DND-41 (cell line): ENCODE measurements around the gene RASSF8.
"Not testable (repeated sequence)": the region's sequence is repeated elsewhere in the genome, so short reads cannot be mapped to it uniquely, and the experiment has no call there.

Source experiments
- ATAC-seq: fragments of 200-7000 bp; cut with Tn5 transposase; 3 replicates; pipeline ENCODE4 v1.9.1; 2021; ENCODE audit warnings: low read depth; ENCODE audit not compliant: insufficient read depth
- DNase-seq: peaks from one replicate; pipeline ENCODE4 v3.0.0-alpha.2; 2020
- H2AFZ ChIP-seq: 2 replicates; pipeline ENCODE4 v1.6.0; 2012; ENCODE audit warnings: low read depth, low read length
- H3K27ac ChIP-seq: 2 replicates; pipeline ENCODE4 v1.5.1; 2012; ENCODE audit warnings: low read length, inconsistent platforms
- H3K27me3 ChIP-seq: fragments of 200-600 bp; sonication (generic); 2 replicates; pipeline ENCODE4 v1.6.0; 2012; ENCODE audit warnings: low read length, mild to moderate bottlenecking, inconsistent platforms; ENCODE audit not compliant: insufficient read depth, poor library complexity
- H3K36me3 ChIP-seq: 2 replicates; pipeline ENCODE4 v1.5.1; 2012; ENCODE audit warnings: low read length, inconsistent platforms; ENCODE audit not compliant: insufficient read depth
- H3K4me1 ChIP-seq: 2 replicates; pipeline ENCODE4 v1.5.1; 2012; ENCODE audit warnings: mild to moderate bottlenecking, low read length; ENCODE audit not compliant: insufficient read depth
- H3K4me2 ChIP-seq: 2 replicates; pipeline ENCODE4 v1.6.0; 2012; ENCODE audit warnings: mild to moderate bottlenecking, moderate library complexity, low read length, inconsistent platforms; ENCODE audit not compliant: insufficient read depth
- H3K4me3 ChIP-seq, 2 experiments: fragments of 200-600 bp in 1 of 2; shearing (Covaris generic) in 1 of 2; 2 replicates each; pipeline ENCODE4 v1.5.1; 2012 to 2016; ENCODE audit warnings: inconsistent platforms in 2 of 2, low read length in 2 of 2, mild to moderate bottlenecking in 2 of 2, low read depth in 1 of 2, moderate library complexity in 1 of 2
- H3K79me2 ChIP-seq: 2 replicates; pipeline ENCODE4 v1.6.0; 2012; ENCODE audit warnings: low read length, inconsistent platforms; ENCODE audit not compliant: insufficient read depth
- H3K9ac ChIP-seq: 2 replicates; pipeline ENCODE4 v1.6.0; 2012; ENCODE audit warnings: low read depth, mild to moderate bottlenecking, inconsistent platforms, low read length, moderate library complexity
- H3K9me3 ChIP-seq: 2 replicates; pipeline ENCODE4 v1.5.1; 2012; ENCODE audit warnings: low read length, moderate library complexity, mild to moderate bottlenecking, inconsistent platforms; ENCODE audit not compliant: insufficient read depth, severe bottlenecking
- H4K20me1 ChIP-seq: 2 replicates; pipeline ENCODE4 v1.6.0; 2012; ENCODE audit warnings: low read length; ENCODE audit not compliant: insufficient read depth
- CTCF ChIP-seq: IDR thresholded peaks from 2 replicates; pipeline ENCODE4 v1.5.1; 2012; ENCODE audit warnings: borderline replicate concordance, low read length, moderate library complexity, mild to moderate bottlenecking; ENCODE audit not compliant: poor library complexity, severe bottlenecking; ENCODE audit errors: extremely low read depth
- EZH2 ChIP-seq: IDR thresholded peaks from 3 replicates; pipeline ENCODE4 v1.6.1; 2012; ENCODE audit warnings: borderline replicate concordance, low read depth, mild to moderate bottlenecking, moderate library complexity, low read length, inconsistent platforms; ENCODE audit not compliant: severe bottlenecking

RASSF8 gene

DNA sequence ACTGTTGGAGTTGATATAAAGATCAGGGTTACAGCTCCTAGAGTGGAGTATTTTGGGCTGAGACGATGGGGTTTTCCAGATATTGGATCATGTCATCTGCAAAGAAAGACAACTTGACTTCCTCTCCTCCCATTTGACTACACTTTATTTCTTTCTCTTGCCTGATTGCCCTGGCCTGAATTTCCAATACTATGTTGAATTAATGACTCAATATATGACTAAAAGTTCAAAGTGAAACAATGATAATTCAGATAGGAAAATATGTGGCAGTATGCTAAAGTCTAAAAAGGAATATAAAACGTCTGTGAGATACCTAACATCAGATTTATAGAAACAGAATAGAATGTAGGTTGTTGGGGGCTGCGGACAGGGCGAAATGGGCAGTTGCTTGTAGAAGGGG, 94.2 kb downstream of the RASSF8 start:
- Histone ChIP-seq H3K36me3 (no peaks in the 10 kb centered on the region), H3K4me1 (no peaks in the 10 kb centered on the region), H3K9me3 (no peaks in the 10 kb centered on the region), H3K9ac (no peak overlapping the region), H4K20me1 (no peaks in the 10 kb centered on the region), H3K79me2 (no peaks in the 10 kb centered on the region), H2AFZ (no peak overlapping the region), H3K27ac (no peak overlapping the region), H3K27me3 (peaks cover 8% of the 10 kb centered on the region), H3K4me3 (no peak overlapping the region), H3K4me2 (no peak overlapping the region)
- DNase-seq (no peak), ATAC-seq (no peak)
- TF ChIP-seq EZH2: no peak
- no peak for TF ChIP-seq CTCF

DNA sequence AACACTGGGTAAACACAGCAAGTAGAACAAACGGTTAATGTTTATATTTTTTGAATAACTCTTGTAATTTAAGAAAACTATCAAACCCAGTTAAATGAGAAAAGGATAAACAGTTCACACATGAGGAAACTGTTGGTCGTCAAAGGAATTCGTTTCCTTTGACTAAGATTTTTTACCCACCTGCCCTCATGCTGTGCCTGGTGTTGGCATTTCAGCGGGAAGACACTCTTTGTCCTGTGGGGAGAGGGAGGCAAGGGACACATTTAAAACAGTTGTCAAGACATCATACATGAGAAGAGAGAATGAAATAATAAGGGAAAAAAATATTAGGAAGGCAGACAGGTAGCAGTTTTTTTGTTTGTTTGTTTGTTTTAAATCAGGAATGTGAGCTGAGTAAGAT, 95.9 kb downstream of the RASSF8 start:
- ATAC-seq (no peak), DNase-seq (no peak)
- Histone ChIP-seq H3K27me3 (peaks cover 8% of the 10 kb centered on the region), H2AFZ (no peak overlapping the region), H3K4me1 (no peaks in the 10 kb centered on the region), H3K4me2 (no peak overlapping the region), H4K20me1 (no peaks in the 10 kb centered on the region), H3K4me3 (no peak overlapping the region), H3K9me3 (no peaks in the 10 kb centered on the region), H3K79me2 (no peaks in the 10 kb centered on the region), H3K27ac (no peak overlapping the region), H3K36me3 (no peaks in the 10 kb centered on the region), H3K9ac (no peak overlapping the region)
- no peak for TF ChIP-seq EZH2
- no peak for TF ChIP-seq CTCF

DNA sequence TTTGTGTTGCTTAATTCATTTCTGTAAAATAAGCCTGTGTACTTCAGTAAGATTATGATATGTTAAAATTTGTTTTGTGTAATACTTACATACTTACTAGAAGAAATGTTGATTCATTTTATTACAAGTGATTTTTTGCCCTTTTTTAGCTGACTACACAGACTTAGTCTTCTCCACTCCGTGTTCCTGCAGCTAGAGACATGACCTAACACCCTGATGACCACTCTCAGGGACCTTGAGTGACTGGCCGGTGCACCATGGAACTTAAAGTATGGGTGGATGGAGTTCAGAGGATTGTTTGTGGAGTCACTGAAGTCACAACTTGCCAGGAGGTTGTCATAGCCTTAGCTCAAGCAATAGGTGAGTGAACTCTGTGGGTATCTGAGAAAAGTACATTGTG, 96.6 kb downstream of the RASSF8 start:
- no peak for DNase-seq
- Histone ChIP-seq H3K4me2 (no peak overlapping the region), H3K79me2 (no peaks in the 10 kb centered on the region), H3K9ac (no peak overlapping the region), H3K27me3 (peaks cover 8% of the 10 kb centered on the region), H2AFZ (no peak overlapping the region), H4K20me1 (no peaks in the 10 kb centered on the region), H3K27ac (no peak overlapping the region), H3K9me3 (no peaks in the 10 kb centered on the region), H3K36me3 (no peaks in the 10 kb centered on the region), H3K4me1 (no peaks in the 10 kb centered on the region), H3K4me3 (no peak overlapping the region)
- no peak for ATAC-seq
- TF ChIP-seq CTCF (no peak), EZH2 (no peak)

- peaks cover 8% of the 10 kb centered on the region for H3K27me3 ChIP-seq
- no peaks in the 10 kb centered on the region for H3K36me3 ChIP-seq
- no peak overlapping the region for H3K9ac ChIP-seq
- H4K20me1 ChIP-seq: no peaks in the 10 kb centered on the region
- no peak for DNase-seq
- TF ChIP-seq CTCF: no peak
- no peak overlapping the region for H3K27ac ChIP-seq
- no peaks in the 10 kb centered on the region for H3K9me3 ChIP-seq
- ATAC-seq: no peak
- H3K79me2 ChIP-seq: no peaks in the 10 kb centered on the region
- no peaks in the 10 kb centered on the region for H3K4me1 ChIP-seq
- H3K4me3 ChIP-seq: no peak overlapping the region
- H2AFZ ChIP-seq: no peak overlapping the region
- H3K4me2 ChIP-seq: no peak overlapping the region
Observed at GRCh38 chr12:26056335-26056734, 97.9 kb downstream of the RASSF8 start.

DNA sequence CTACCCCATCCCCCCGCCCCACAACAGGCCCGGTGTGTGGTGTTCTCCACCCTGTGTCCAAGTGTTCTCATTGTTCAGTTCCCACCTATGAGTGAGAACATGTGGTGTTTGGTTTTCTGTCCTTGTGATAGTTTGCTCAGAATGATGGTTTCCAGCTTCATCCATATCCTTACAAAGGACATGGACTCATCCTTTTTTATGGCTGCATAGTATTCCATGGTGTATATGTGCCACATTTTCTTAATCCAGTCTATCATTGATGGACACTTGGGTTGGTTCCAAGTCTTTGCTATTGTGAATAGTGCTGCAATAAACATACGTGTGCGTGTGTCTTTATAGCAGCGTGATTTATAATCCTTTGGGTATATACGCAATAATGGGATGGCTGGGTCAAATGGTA, 98.8 kb downstream of the RASSF8 start:
- H2AFZ ChIP-seq, H3K4me3 ChIP-seq, H3K27ac ChIP-seq, H3K79me2 ChIP-seq, H3K9me3 ChIP-seq, H3K4me1 ChIP-seq, H3K4me2 ChIP-seq, H3K9ac ChIP-seq, DNase-seq, ATAC-seq, H4K20me1 ChIP-seq, H3K36me3 ChIP-seq, H3K27me3 ChIP-seq: not testable (repeated sequence)
